PFSK-1 (cell line): ENCODE results near the gene DPP6.

Experiments used
- FOXP2 ChIP-seq: optimal IDR thresholded peaks from 2 replicates; pipeline ENCODE3; 2011; ENCODE audit warnings: borderline replicate concordance, control low read depth, inconsistent platforms; ENCODE audit not compliant: insufficient read depth; ENCODE audit errors: extremely low read length, extremely low read depth
- POLR2AphosphoS5 ChIP-seq: IDR thresholded peaks from 2 replicates; pipeline ENCODE4 v1.6.1; 2012; ENCODE audit warnings: low read depth, mild to moderate bottlenecking, control low read depth, low read length, moderate library complexity
- REST ChIP-seq, 2 experiments: IDR thresholded peaks; 2 replicates each; pipeline versions ENCODE4 v1.6.1 to v1.8.0; 2011 to 2012; ENCODE audit warnings: low read depth in 2 of 2, low read length in 2 of 2, control low read depth in 1 of 2, inconsistent platforms in 1 of 2, mild to moderate bottlenecking in 1 of 2, moderate library complexity in 1 of 2; ENCODE audit not compliant: insufficient read depth in 1 of 2
- SIN3A ChIP-seq: IDR thresholded peaks from 2 replicates; pipeline ENCODE4 v1.6.1; 2012; ENCODE audit warnings: mild to moderate bottlenecking, low read length, moderate library complexity, borderline replicate concordance; ENCODE audit not compliant: insufficient read depth
- TAF1 ChIP-seq: IDR thresholded peaks from 2 replicates; pipeline ENCODE4 v1.6.1; 2012; ENCODE audit warnings: low read length, control low read depth, borderline replicate concordance; ENCODE audit not compliant: insufficient read depth

The DPP6 gene

GRCh38 chr7:154383045-154383444 is 330.8 kb downstream of the DPP6 start:
- TF ChIP-seq FOXP2 (no peak), SIN3A (no peak), POLR2AphosphoS5 (no peak), REST (IDR thresholded peaks at IDR 0.05; ENCODE audit: insufficient read depth in 1 of 2, low read depth in 2 of 2, low read length in 2 of 2) (no peak), TAF1 (no peak)

DNA sequence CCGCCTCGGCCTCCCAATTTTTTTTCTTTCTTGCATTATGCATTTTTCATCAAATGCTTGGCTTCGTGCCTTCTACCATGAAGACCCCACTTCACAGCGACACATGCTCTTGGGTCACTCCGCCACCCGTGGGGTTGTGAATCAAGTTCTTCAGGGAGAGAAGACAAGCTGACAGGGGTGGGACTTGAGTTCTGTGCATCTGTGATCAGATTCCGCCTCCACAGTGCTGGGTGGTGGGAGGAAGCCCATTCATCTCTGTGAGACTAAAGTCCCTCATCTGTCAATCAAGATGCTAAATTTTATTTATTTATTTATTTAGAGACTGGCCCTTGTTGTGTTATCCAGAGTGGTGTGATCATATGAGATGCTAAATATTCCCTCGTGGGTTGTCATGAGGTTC is 333.0 kb downstream of the DPP6 start:
- TF ChIP-seq SIN3A (no peak), POLR2AphosphoS5 (no peak), REST (IDR thresholded peaks at IDR 0.05; ENCODE audit: insufficient read depth in 1 of 2, low read depth in 2 of 2, low read length in 2 of 2) (no peak), FOXP2 (no peak), TAF1 (no peak)

- no peak for TF ChIP-seq TAF1
- TF ChIP-seq SIN3A, result no peak
- TF ChIP-seq REST (IDR thresholded peaks at IDR 0.05; ENCODE audit: insufficient read depth in 1 of 2, low read depth in 2 of 2, low read length in 2 of 2), result no peak
- no peak for TF ChIP-seq POLR2AphosphoS5
- no peak for TF ChIP-seq FOXP2
Measured at GRCh38 chr7:154387252-154387651, 335.1 kb downstream of the DPP6 start.

DNA sequence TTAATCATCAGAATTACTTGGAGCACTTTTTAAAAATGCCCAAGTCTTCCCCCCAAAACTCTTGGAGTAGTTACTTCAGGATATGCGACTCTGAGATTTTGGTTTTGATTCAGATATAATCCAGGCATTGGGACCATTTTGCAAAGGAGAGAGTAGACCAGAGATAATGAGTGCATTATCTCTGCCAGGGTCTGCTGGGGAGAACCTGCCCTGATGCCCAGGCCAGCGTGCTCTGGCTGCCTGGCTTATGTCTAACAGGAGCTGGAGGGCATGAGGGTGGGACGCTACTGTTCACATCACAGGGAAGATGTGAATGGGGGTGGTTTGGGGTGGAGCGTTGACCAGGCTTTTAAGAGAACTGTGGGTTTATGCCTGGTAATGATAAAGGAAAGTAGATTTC is 336.2 kb downstream of the DPP6 start:
- TF ChIP-seq FOXP2 (no peak), TAF1 (no peak), SIN3A (no peak)

DNA sequence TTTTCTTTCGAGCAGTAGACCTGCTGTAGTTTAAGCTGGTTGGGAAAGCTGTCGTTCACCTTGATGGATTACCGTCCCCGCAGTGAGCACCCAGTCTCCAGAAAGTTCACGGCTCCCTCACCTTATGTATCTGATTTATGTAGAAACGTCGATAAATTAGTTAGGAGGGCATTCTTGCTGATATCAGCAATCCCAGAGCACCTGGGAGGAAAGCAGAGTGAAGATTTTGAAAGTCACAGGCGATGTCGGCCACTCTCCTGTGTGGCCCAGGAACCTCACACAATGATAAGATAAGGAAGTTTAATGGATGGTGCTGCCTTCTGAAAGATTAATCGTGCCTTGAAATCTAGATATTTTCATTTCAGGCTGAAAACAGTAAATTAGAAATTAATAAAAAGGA is 336.8 kb downstream of the DPP6 start:
- TF ChIP-seq FOXP2 (no peak), POLR2AphosphoS5 (no peak), REST (IDR thresholded peaks at IDR 0.05; ENCODE audit: insufficient read depth in 1 of 2, low read depth in 2 of 2, low read length in 2 of 2) (no peak), SIN3A (no peak), TAF1 (no peak)
